DMS153 (cell line): ENCODE results near the gene GABRG2.
"Not testable (repeated sequence)": the region's sequence is repeated elsewhere in the genome, so short reads cannot be mapped to it uniquely, and the experiment has no call there.

ENCODE experiments used
- DNase-seq: peaks from one replicate; lab custom pipeline; 2025; lab: John Stamatoyannopoulos, UW

Gene GABRG2

DNA sequence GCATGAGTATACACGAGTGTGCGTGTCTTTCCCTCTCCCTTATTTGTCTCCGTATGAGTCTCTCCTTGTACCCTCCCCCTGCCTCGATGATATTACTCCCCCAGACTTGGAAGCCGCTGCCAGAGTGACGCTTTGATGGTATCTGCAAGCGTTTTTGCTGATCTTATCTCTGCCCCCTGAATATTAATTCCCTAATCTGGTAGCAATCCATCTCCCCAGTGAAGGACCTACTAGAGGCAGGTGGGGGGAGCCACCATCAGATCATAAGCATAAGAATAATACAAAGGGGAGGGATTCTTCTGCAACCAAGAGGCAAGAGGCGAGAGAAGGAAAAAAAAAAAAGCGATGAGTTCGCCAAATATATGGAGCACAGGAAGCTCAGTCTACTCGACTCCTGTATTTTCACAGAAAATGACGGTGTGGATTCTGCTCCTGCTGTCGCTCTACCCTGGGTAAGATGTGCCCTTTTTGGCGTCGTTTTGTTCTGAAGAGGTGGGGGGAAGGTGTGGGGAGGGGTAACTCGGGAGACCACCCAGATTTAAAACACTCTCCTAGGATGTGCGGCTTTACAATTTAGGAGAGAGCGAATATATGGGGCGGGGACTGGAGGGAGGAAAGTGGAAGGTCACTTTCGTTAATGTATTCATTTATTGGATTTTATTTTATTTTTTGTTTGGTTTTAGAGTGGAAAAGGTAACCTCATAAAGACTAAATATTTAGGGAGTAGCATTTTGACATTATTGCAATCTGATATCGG lies at the start of gene GABRG2:
Gene GABRG2 (plus strand): TSS at position 119 of the 757 bp plus-strand sequence. CDS start 227 bp downstream, at position 346.
- no peak for DNase-seq

GRCh38 chr5:162025312-162025711 lies 42.3 kb upstream of the GABRG2 start:
- no peak for DNase-seq

DNA sequence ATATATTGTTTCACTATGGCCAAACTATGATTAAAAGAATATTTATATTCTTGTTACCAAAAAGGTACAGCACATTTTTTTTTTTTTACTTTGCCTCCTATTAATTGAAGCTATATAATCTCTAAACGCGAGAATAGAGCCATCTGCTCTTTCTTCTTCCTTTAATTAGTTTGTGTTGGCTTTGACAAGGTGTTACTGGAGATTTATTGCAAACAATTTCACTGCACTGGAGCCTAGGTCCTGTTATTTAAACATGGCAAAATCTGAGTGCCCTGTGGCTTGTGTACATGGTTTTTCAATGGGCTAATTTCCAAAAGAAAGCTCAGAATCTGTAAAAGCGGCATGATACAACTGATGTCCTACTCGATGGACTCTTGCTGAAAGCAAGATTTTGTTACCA lies 40.8 kb upstream of the GABRG2 start:
- no peak for DNase-seq

- no peak for DNase-seq
Observed at GRCh38 chr5:162037431-162037830, 30.1 kb upstream of the GABRG2 start.

DNA sequence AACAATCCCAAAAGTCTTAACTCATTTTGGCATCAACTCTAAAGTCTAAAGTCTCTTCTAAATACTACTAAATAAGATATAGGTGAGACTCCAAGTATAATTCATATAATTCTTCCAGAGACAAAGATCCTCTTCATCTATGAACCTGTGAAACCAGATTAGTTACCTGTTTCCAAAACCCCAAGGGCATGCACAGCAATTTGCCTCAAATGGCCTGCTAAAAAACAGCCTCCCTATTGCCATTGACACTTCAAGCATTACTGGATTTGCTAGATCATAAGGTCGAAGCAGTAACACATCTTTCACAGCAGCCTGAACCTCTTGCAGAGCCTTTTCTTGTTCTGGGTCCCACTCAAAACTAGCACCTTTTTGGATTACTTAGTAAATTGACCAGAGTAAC lies 20.3 kb upstream of the GABRG2 start:
- no peak for DNase-seq

DNA sequence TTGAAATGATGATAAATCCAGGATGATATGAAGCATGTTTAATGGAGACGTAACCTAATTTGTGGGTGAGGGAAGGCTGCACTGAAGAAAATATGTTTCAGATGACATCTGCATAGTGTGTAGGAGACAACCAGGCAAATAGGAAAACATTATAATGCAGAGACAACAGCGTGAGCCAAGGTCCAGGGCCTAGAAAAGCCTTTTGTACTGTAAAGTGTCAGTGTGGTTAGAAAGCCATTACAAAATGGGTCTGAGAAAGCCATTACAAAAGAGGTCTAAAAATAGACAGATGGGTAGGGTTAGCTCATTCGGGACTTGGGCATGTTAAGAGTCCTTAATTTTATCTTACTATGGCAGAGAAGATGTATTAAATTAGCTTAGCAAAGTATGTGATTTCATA lies 14.9 kb upstream of the GABRG2 start:
- DNase-seq: no peak

GRCh38 chr5:162055095-162055494 lies 12.5 kb upstream of the GABRG2 start:
- not testable (repeated sequence) for DNase-seq

DNA sequence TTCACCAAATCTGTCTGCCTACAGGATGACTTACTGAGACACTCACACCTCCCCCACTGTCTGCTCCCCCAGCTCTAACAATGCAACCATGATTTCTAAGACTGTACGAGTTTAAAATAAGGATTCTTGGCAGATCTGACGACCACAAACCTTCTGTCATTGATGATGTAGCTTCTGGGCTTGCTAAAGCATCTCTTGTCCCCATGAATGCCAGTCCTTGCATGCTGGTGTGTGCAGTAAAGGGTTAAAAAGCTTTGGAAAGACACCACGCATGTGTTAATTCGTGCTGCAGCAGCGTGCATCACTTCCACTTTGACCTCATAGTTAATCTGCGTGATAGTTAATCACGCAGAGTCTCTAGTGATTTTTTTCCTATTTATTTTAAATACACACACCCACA lies 411 bp upstream of the GABRG2 start:
- DNase-seq: no peak

DNA sequence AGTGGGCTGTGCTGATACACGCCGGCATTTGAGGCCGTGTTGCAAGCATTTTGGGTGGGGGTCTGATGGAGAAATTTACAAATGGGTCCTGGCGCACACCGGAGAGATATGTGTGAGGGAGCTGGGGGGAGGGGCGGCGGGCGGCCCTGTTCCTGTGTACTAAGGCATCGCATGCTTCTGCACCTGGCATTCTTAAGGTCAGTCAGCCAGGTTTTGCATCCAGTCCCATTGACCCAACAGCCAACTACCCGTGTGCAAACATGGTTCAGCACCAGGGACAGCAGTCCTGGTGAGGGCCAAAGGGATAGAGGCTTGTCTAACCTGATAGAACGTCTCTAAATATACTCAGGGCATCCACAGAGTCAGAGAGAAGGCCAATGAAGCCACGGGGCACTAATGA lies 839 bp downstream of the GABRG2 start:
- DNase-seq: no peak

- DNase-seq: no peak
Observed at GRCh38 chr5:162068936-162069335, 1.4 kb downstream of the GABRG2 start.

GRCh38 chr5:162078805-162079204 lies 11.2 kb downstream of the GABRG2 start:
- DNase-seq: no peak

DNA sequence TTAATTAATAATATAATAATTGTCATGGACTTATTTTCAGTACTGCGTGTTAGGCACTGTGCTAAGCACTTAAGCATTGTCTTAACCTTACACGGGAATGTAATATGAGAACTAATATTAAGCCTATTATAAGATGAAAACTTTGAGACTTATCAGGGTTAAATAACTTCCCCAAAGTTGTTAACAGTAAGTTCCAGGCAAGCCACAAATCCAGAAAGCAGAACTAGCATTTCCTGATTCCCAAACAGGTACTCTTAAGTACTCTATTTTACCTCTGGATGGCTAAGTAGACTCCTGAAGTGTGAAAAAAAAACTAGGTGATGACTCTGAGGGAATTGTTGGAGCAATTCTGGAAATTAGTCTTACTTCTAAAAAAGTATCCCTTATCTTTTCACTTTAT lies 23.8 kb downstream of the GABRG2 start:
- no peak for DNase-seq

- DNase-seq: no peak
Observed at GRCh38 chr5:162096448-162096847, 28.9 kb downstream of the GABRG2 start.

DNA sequence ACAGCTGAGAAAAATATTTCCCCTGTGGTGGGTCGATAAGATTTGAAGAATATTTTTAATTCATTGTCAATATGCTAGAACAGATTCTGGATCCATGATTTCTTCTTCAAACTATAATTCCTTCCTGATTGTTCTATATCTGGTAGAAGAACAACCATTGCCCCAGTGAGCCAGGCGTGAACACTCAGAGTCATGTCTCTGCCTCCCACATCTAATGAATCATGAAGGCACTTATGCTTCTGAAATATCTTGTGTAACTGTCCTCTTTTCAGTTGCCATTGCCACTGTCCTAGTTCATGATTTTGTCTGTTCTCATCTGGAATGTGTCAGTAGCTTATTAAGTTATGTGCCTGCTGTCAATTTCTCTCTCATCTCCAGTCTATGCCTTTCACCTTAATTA lies 40.0 kb downstream of the GABRG2 start:
- DNase-seq: no peak

DNA sequence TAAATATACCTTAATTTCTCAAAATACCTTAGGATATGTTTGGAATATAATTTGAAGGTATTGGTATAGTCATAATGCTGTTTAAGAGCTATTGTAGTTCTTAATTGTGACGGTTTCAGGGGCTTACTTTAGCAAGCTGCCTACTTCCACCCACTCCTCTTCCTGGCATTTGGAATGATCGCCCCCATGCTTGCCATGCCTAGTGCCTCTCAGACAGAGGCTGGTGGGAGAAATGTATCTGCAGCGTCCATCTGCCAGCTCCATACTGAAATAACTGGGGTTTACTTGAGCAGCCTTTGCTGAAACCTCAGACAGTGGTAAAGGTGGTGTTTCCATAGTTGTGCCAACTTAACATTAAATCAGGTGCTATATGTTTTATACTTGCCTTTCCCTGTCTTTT lies 52.2 kb downstream of the GABRG2 start:
- DNase-seq: no peak

DNA sequence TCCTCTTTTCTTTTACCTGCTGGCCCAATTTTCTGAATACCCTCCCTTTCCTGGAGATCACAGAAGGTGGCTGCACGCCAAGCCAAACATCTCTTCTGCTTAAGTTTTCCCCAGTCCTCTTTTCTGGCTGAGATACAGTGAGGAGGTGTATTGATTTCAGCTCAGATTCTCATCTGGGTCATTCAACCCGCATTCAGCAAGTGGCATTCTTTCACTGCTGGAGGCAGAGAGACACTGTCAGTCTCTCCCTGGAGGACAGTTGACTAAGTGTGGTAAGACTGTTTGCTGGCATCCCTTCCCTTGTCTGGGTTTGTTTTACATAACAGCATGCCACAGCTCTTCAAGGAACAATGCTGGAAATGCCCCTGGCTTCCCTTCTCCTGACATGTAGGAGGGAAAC lies 60.5 kb downstream of the GABRG2 start:
- no peak for DNase-seq

DNA sequence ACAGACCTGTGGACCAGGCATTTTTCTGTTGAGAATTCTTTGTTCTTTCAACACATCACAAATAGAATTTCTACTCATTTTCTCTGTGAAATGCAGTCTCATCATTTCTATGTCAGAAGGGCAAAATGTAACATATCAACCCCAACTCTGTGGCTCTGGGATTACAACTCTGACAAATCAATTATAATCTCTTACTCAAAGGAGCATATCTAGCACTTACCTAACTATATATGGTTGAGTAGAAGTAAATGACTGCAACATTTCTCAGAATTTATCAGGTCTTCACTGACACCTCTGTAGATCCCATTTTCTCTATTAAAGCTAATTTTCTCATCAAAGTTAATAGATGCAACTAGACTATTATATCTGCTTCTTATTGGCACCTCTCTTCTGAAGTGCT lies 64.8 kb downstream of the GABRG2 start:
- no peak for DNase-seq

- DNase-seq: no peak
Observed at GRCh38 chr5:162139190-162139589, 71.6 kb downstream of the GABRG2 start.

GRCh38 chr5:162154242-162154641 lies 86.7 kb downstream of the GABRG2 start:
- no peak for DNase-seq

DNA sequence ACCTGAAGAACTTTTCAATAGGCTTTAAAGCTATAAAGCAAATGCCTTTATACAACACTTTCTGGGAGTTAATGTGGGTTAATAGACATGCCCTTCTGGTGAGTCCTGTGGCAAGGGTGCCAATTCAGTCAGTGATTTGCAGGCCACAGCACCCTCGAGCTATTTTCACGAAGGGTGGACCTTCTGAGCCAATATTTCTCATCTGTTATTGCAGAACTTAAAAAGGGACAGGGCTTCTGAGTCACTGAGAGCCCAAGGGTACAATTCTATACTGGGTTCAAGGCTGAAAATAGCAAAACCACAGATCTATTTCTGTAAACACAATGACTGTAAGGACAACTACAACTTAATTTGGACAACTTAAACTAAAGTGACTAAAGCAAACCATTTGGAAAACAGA lies 92.8 kb downstream of the GABRG2 start:
- no peak for DNase-seq

- DNase-seq: no peak
Observed at GRCh38 chr5:162163663-162164062, 96.1 kb downstream of the GABRG2 start.

DNA sequence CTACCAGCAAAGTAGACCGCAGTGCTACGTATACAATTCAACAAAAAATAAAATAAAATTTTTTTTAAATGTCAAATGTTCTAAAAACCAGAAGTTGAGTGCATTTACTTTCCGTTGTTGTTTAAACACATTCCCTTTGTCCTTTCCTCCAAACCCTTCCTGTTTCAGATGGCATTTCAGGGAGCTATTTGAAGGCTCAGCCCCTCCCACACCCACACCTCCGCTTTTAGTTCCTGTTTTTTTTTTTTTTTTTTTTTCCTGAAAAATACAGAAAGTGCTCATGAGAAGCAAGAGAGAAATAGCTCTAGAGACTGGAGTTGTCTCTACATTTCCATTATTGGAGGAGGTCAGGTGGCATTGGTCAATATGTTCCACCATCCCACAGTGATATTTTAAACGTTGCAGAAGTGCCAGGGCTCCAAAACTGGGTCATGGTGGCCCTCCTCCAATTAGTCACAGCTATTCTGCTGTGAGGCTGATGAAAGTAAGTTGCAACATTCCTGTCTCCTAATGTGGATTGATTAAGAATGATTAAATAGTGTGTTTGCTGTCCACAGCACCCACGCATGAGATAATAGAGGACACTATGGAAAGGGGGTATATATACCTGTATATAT lies 106.9 kb downstream of the GABRG2 start:
- no peak for DNase-seq

DNA sequence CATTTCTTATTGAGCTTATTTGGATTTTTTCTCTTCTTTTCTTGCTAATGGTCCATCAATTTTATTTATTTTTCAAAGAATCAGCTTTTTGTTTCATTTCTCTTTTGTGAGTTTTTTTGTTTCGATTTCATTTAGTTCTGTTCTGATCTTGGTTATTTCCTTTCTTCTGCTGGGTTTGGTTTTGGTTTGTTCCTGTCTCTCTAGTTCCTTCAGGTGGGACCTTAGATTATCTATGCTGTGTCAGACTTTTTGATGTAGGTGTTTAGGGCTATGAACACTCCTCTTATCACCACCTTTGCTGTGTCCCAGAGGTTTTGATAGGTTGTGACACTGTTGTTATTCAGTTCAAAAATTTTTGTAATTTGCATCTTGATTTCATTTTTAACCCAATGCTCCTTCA lies 119.8 kb downstream of the GABRG2 start:
- no peak for DNase-seq

DNA sequence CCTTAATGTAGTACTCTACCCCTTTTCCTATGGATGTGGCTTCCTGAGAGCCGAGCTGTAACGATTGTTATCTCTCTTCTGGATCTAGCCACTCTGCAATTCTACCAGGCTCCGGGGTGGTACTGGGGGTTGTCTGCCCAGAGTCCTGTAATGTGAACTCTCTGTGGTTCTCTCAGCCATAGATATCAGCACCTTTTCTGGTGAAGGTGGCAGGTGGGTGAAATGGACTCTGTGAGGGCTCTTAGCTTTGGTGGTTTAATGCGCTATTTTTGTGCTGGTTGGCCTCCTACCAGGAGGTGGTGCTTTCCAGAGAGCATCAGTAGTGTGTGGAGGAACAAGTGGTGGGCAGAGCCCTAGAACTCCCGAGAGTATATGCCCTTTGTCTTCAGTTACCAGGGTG lies 122.1 kb downstream of the GABRG2 start:
- DNase-seq: no peak
